Measurements from ENCODE around the gene NUP98. TPM values are rescaled to one million over a fixed set of nuclear protein-coding genes. Genes with fewer than 3 reads are reported as not detected.

The NUP98 gene
- total and polyA plus RNA-seq, 2 of the 13 experiments (the other 11 are each of a cell fraction or from before 2014, with no cell fraction given) = 76.6 to 85.3 TPM

DNA sequence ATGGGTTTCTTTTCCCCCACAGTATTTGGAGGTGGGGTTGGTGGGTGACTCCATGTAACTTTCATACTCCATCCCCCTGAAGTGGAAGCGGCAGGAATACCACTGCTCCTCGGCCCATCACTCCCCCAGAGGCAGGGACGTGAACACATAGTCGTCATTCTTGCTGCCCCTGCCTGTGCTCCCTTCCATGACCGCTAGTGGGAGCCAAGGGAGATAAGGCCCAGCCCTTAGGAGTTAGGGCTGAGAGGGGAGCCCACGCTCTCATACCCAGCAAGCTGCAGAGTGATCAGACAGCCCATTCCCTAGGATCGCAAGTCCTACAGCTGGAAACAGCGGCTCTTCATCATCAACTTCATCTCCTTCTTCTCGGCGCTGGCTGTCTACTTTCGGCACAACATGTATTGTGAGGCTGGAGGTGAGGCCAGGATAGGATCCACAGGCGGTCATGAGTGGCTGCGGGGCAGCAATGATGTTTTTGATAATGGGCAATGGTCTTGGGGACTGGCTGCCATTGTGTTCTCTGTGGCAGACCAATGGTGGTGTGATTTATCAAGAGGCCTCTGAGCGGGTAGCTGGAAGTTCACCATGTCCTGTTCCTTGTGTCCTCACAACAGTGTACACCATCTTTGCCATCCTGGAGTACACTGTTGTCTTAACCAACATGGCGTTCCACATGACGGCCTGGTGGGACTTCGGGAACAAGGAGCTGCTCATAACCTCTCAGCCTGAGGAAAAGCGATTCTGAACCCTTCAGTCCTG lies 27.5 kb upstream of the NUP98 start:
- Histone ChIP-seq H3K4me1 (ENCODE audit: insufficient read depth, low read length) (no peaks in the 10 kb centered on the region), H3K79me2 (ENCODE audit: insufficient read depth, low read length) (no peaks in the 10 kb centered on the region), H3K27me3 (ENCODE audit: control insufficient read depth in 1 of 2, insufficient read depth in 2 of 2, low read length in 2 of 2) (no peaks in the 10 kb centered on the region), H4K20me1 (ENCODE audit: insufficient read depth, low read length) (peaks cover 3% of the 10 kb centered on the region; the same call in 1 of the 2 replicates), H3K36me3 (replicated peaks in 1 of 2; ENCODE audit: control insufficient read depth in 1 of 2, insufficient read depth in 2 of 2, low read length in 2 of 2) (peaks cover 7 to 33% of the 10 kb centered on the region in 2 experiments; a peak in 4 of 5 replicates), H3K4me3 (replicated peaks in 1 of 3; ENCODE audit: insufficient read depth in 1 of 3, low read depth in 2 of 3, low read length in 3 of 3) (no peak overlapping the region), H3K27ac (ENCODE audit: extremely low read length, insufficient read depth, low read length) (no peak overlapping the region), H3K4me2 (ENCODE audit: low read depth, low read length) (no peak overlapping the region), H3K9ac (ENCODE audit: insufficient read depth, low read depth, low read length) (no peak overlapping the region), H3K9me3 (ENCODE audit: low read length) (no peaks in the 10 kb centered on the region), H2AFZ (ENCODE audit: low read length) (no peak overlapping the region)
- no TSS peak for BruUV-seq (replicated peaks)
- WGBS (ENCODE audit: low lambda C conversion rate) = 79% methylated on average over 18 of the region's 18 CpGs
- FAIRE-seq = peak; percentile 47
- peak; percentile 94 for ATAC-seq
- in situ Hi-C loops (cut with HindIII; ENCODE audit: extremely low pct_ligation_motif_present, low pct_unique_long_range_greater_than_20kb) (no loop called here), intact Hi-C loops (cut with micrococcal nuclease; ENCODE audit: unreplicated experiment) (loop anchor here (1.0 kb wide), 2 partner anchors 16 to 247 kb away; no protein-coding TSS in a partner anchor)
- peak; percentile 69 for DNase-seq (ENCODE audit: low spot score)
- ChIA-PET CTCF (ENCODE audit: low intra/inter-chr PET ratio, low total read pairs) (interaction anchor here (0.7 to 2.5 kb wide), 3 partner anchors 17 to 248 kb away, joined by 4 to 15 read pairs (median 5); no protein-coding TSS in a partner anchor), POLR2A (no interaction called here)
- TF ChIP-seq SALL2 (CRISPR knock-in tag; IDR thresholded peaks at IDR 0.05) (peak; percentile 21; the same call in 1 of the 2 replicates), GATA4 (IDR thresholded peaks at IDR 0.05; ENCODE audit: borderline replicate concordance, low read depth) (no peak), ZNF354B (CRISPR knock-in tag; IDR thresholded peaks at IDR 0.05) (no peak), TEAD3 (CRISPR knock-in tag; optimal IDR thresholded peaks at IDR 0.05; ENCODE audit: borderline replicate concordance) (peak; percentile 43), ZFY (CRISPR knock-in tag; IDR thresholded peaks at IDR 0.05) (peak; percentile 53; the same call in 1 of the 2 replicates), XRCC5 (optimal IDR thresholded peaks at IDR 0.05; ENCODE audit: low read length) (peak; percentile 93), ZNF510 (CRISPR knock-in tag; IDR thresholded peaks at IDR 0.05; ENCODE audit: low read depth) (0 out of 2 replicates have a peak, but pooled peaks have one; percentile 40), ZNF225 (CRISPR knock-in tag; IDR thresholded peaks at IDR 0.05) (no peak)
- TF ChIP-seq, protein P1, sequence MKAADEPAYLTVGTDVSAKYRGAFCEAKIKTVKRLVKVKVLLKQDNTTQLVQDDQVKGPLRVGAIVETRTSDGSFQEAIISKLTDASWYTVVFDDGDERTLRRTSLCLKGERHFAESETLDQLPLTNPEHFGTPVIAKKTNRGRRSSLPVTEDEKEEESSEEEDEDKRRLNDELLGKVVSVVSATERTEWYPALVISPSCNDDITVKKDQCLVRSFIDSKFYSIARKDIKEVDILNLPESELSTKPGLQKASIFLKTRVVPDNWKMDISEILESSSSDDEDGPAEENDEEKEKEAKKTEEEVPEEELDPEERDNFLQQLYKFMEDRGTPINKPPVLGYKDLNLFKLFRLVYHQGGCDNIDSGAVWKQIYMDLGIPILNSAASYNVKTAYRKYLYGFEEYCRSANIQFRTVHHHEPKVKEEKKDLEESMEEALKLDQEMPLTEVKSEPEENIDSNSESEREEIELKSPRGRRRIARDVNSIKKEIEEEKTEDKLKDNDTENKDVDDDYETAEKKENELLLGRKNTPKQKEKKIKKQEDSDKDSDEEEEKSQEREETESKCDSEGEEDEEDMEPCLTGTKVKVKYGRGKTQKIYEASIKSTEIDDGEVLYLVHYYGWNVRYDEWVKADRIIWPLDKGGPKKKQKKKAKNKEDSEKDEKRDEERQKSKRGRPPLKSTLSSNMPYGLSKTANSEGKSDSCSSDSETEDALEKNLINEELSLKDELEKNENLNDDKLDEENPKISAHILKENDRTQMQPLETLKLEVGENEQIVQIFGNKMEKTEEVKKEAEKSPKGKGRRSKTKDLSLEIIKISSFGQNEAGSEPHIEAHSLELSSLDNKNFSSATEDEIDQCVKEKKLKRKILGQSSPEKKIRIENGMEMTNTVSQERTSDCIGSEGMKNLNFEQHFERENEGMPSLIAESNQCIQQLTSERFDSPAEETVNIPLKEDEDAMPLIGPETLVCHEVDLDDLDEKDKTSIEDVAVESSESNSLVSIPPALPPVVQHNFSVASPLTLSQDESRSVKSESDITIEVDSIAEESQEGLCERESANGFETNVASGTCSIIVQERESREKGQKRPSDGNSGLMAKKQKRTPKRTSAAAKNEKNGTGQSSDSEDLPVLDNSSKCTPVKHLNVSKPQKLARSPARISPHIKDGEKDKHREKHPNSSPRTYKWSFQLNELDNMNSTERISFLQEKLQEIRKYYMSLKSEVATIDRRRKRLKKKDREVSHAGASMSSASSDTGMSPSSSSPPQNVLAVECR (CRISPR knock-in tag; IDR thresholded peaks at IDR 0.05; ENCODE audit: borderline replicate concordance) = peak; percentile 19; the same call in 1 of the 2 replicates
- TF ChIP-seq, protein P2, sequence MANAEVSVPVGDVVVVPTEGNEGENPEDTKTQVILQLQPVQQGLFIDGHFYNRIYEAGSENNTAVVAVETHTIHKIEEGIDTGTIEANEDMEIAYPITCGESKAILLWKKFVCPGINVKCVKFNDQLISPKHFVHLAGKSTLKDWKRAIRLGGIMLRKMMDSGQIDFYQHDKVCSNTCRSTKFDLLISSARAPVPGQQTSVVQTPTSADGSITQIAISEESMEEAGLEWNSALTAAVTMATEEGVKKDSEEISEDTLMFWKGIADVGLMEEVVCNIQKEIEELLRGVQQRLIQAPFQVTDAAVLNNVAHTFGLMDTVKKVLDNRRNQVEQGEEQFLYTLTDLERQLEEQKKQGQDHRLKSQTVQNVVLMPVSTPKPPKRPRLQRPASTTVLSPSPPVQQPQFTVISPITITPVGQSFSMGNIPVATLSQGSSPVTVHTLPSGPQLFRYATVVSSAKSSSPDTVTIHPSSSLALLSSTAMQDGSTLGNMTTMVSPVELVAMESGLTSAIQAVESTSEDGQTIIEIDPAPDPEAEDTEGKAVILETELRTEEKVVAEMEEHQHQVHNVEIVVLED (CRISPR knock-in tag; IDR thresholded peaks at IDR 0.05; ENCODE audit: borderline replicate concordance) = no peak
- TF ChIP-seq, protein P3, sequence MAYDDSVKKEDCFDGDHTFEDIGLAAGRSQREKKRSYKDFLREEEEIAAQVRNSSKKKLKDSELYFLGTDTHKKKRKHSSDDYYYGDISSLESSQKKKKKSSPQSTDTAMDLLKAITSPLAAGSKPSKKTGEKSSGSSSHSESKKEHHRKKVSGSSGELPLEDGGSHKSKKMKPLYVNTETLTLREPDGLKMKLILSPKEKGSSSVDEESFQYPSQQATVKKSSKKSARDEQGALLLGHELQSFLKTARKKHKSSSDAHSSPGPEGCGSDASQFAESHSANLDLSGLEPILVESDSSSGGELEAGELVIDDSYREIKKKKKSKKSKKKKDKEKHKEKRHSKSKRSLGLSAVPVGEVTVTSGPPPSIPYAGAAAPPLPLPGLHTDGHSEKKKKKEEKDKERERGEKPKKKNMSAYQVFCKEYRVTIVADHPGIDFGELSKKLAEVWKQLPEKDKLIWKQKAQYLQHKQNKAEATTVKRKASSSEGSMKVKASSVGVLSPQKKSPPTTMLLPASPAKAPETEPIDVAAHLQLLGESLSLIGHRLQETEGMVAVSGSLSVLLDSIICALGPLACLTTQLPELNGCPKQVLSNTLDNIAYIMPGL (CRISPR knock-in tag; IDR thresholded peaks at IDR 0.05; ENCODE audit: borderline replicate concordance in 1 of 2, low read depth in 1 of 2) = peak in 1 of 2 experiments; percentile 39; a peak in 1 of 4 replicates
- TF ChIP-seq, protein P4, sequence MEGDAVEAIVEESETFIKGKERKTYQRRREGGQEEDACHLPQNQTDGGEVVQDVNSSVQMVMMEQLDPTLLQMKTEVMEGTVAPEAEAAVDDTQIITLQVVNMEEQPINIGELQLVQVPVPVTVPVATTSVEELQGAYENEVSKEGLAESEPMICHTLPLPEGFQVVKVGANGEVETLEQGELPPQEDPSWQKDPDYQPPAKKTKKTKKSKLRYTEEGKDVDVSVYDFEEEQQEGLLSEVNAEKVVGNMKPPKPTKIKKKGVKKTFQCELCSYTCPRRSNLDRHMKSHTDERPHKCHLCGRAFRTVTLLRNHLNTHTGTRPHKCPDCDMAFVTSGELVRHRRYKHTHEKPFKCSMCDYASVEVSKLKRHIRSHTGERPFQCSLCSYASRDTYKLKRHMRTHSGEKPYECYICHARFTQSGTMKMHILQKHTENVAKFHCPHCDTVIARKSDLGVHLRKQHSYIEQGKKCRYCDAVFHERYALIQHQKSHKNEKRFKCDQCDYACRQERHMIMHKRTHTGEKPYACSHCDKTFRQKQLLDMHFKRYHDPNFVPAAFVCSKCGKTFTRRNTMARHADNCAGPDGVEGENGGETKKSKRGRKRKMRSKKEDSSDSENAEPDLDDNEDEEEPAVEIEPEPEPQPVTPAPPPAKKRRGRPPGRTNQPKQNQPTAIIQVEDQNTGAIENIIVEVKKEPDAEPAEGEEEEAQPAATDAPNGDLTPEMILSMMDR (CRISPR knock-in tag; IDR thresholded peaks at IDR 0.05) = peak; percentile 86
